ENCODE measurements around the gene NBPF1. TPM values are rescaled to one million over a fixed set of nuclear protein-coding genes. Genes with fewer than 3 reads are reported as not detected.
"Not testable (repeated sequence)": the region's sequence is repeated elsewhere in the genome, so short reads cannot be mapped to it uniquely, and the experiment has no call there.

The NBPF1 gene
- total RNA-seq, 1 donor from 2014 or later: 41.8 TPM

- not testable (repeated sequence) for H3K4me1 Mint-ChIP-seq (ENCODE audit: low read depth, unreplicated experiment); H3K9me3 Mint-ChIP-seq (ENCODE audit: unreplicated experiment); DNase-seq; H3K36me3 Mint-ChIP-seq (ENCODE audit: unreplicated experiment); H3K4me3 Mint-ChIP-seq (ENCODE audit: unreplicated experiment); H3K27me3 Mint-ChIP-seq (ENCODE audit: unreplicated experiment); H3K27ac Mint-ChIP-seq (ENCODE audit: unreplicated experiment)
These were observed 65.7 kb downstream of the NBPF1 start for GRCh38 chr1:16547502-16548241.

GRCh38 chr1:16545682-16546095 is 67.7 kb downstream of the NBPF1 start:
- not testable (repeated sequence) for H3K4me3 Mint-ChIP-seq (ENCODE audit: unreplicated experiment); H3K27ac Mint-ChIP-seq (ENCODE audit: unreplicated experiment); H3K27me3 Mint-ChIP-seq (ENCODE audit: unreplicated experiment); H3K9me3 Mint-ChIP-seq (ENCODE audit: unreplicated experiment); DNase-seq; H3K36me3 Mint-ChIP-seq (ENCODE audit: unreplicated experiment); H3K4me1 Mint-ChIP-seq (ENCODE audit: low read depth, unreplicated experiment)

GRCh38 chr1:16540421-16540893 is 72.9 kb downstream of the NBPF1 start:
- not testable (repeated sequence) for DNase-seq; H3K27ac Mint-ChIP-seq (ENCODE audit: unreplicated experiment); H3K4me3 Mint-ChIP-seq (ENCODE audit: unreplicated experiment); H3K4me1 Mint-ChIP-seq (ENCODE audit: low read depth, unreplicated experiment); H3K27me3 Mint-ChIP-seq (ENCODE audit: unreplicated experiment); H3K36me3 Mint-ChIP-seq (ENCODE audit: unreplicated experiment); H3K9me3 Mint-ChIP-seq (ENCODE audit: unreplicated experiment)

GRCh38 chr1:16537528-16537927 is 75.8 kb downstream of the NBPF1 start:
- peak overlapping the region; percentile 86 for H3K27ac Mint-ChIP-seq (ENCODE audit: unreplicated experiment)
- peaks cover 10% of the 10 kb centered on the region for H3K27me3 Mint-ChIP-seq (ENCODE audit: unreplicated experiment)
- DNase-seq; H3K9me3 Mint-ChIP-seq (ENCODE audit: unreplicated experiment); H3K36me3 Mint-ChIP-seq (ENCODE audit: unreplicated experiment): not testable (repeated sequence)
- peak overlapping the region; percentile 70 for H3K4me3 Mint-ChIP-seq (ENCODE audit: unreplicated experiment)
- peaks cover 11% of the 10 kb centered on the region for H3K4me1 Mint-ChIP-seq (ENCODE audit: low read depth, unreplicated experiment)

- not testable (repeated sequence) for H3K36me3 Mint-ChIP-seq (ENCODE audit: unreplicated experiment); H3K9me3 Mint-ChIP-seq (ENCODE audit: unreplicated experiment); DNase-seq
- peak overlapping the region; percentile 48 for H3K27ac Mint-ChIP-seq (ENCODE audit: unreplicated experiment)
- H3K4me3 Mint-ChIP-seq (ENCODE audit: unreplicated experiment): peak overlapping the region; percentile 67
- H3K27me3 Mint-ChIP-seq (ENCODE audit: unreplicated experiment): peaks cover 10% of the 10 kb centered on the region
- peaks cover 14% of the 10 kb centered on the region for H3K4me1 Mint-ChIP-seq (ENCODE audit: low read depth, unreplicated experiment)
These were observed 76.6 kb downstream of the NBPF1 start for GRCh38 chr1:16536796-16537195.

- Mint-ChIP-seq H3K4me1 (ENCODE audit: low read depth, unreplicated experiment) (peaks cover 16% of the 10 kb centered on the region), H3K27me3 (ENCODE audit: unreplicated experiment) (peaks cover 10% of the 10 kb centered on the region)
- not testable (repeated sequence) for H3K9me3 Mint-ChIP-seq (ENCODE audit: unreplicated experiment); H3K36me3 Mint-ChIP-seq (ENCODE audit: unreplicated experiment); DNase-seq; H3K4me3 Mint-ChIP-seq (ENCODE audit: unreplicated experiment); H3K27ac Mint-ChIP-seq (ENCODE audit: unreplicated experiment)
These were observed 77.5 kb downstream of the NBPF1 start for GRCh38 chr1:16535898-16536297.

- DNase-seq: peak; percentile 34
- Mint-ChIP-seq H3K4me1 (ENCODE audit: low read depth, unreplicated experiment) (peaks cover 16% of the 10 kb centered on the region), H3K4me3 (ENCODE audit: unreplicated experiment) (peak overlapping the region; percentile 75), H3K27me3 (ENCODE audit: unreplicated experiment) (peaks cover 10% of the 10 kb centered on the region)
- not testable (repeated sequence) for H3K9me3 Mint-ChIP-seq (ENCODE audit: unreplicated experiment); H3K27ac Mint-ChIP-seq (ENCODE audit: unreplicated experiment); H3K36me3 Mint-ChIP-seq (ENCODE audit: unreplicated experiment)
These were observed 77.9 kb downstream of the NBPF1 start for GRCh38 chr1:16535487-16535886.

GRCh38 chr1:16534829-16535456 is 78.4 kb downstream of the NBPF1 start:
- H3K27ac Mint-ChIP-seq (ENCODE audit: unreplicated experiment); H3K36me3 Mint-ChIP-seq (ENCODE audit: unreplicated experiment); H3K9me3 Mint-ChIP-seq (ENCODE audit: unreplicated experiment): not testable (repeated sequence)
- DNase-seq: peak; percentile 79
- Mint-ChIP-seq H3K4me3 (ENCODE audit: unreplicated experiment) (peak overlapping the region; percentile 85), H3K27me3 (ENCODE audit: unreplicated experiment) (peaks cover 10% of the 10 kb centered on the region), H3K4me1 (ENCODE audit: low read depth, unreplicated experiment) (peaks cover 16% of the 10 kb centered on the region)

GRCh38 chr1:16534239-16534828 is 79.0 kb downstream of the NBPF1 start:
- DNase-seq; H3K9me3 Mint-ChIP-seq (ENCODE audit: unreplicated experiment); H3K36me3 Mint-ChIP-seq (ENCODE audit: unreplicated experiment); H3K27ac Mint-ChIP-seq (ENCODE audit: unreplicated experiment): not testable (repeated sequence)
- Mint-ChIP-seq H3K4me3 (ENCODE audit: unreplicated experiment) (peak overlapping the region; percentile 85), H3K27me3 (ENCODE audit: unreplicated experiment) (peaks cover 10% of the 10 kb centered on the region), H3K4me1 (ENCODE audit: low read depth, unreplicated experiment) (peaks cover 16% of the 10 kb centered on the region)

- peaks cover 11% of the 10 kb centered on the region for H3K4me1 Mint-ChIP-seq (ENCODE audit: low read depth, unreplicated experiment)
- H3K4me3 Mint-ChIP-seq (ENCODE audit: unreplicated experiment): peak overlapping the region; percentile 76
- peaks cover 10% of the 10 kb centered on the region for H3K27me3 Mint-ChIP-seq (ENCODE audit: unreplicated experiment)
- peak; percentile 53 for DNase-seq
- not testable (repeated sequence) for H3K36me3 Mint-ChIP-seq (ENCODE audit: unreplicated experiment); H3K9me3 Mint-ChIP-seq (ENCODE audit: unreplicated experiment)
- peak overlapping the region; percentile 28 for H3K27ac Mint-ChIP-seq (ENCODE audit: unreplicated experiment)
These were observed 81.0 kb downstream of the NBPF1 start for GRCh38 chr1:16532235-16532991.

- not testable (repeated sequence) for DNase-seq; H3K4me3 Mint-ChIP-seq (ENCODE audit: unreplicated experiment); H3K4me1 Mint-ChIP-seq (ENCODE audit: low read depth, unreplicated experiment); H3K27ac Mint-ChIP-seq (ENCODE audit: unreplicated experiment); H3K9me3 Mint-ChIP-seq (ENCODE audit: unreplicated experiment); H3K36me3 Mint-ChIP-seq (ENCODE audit: unreplicated experiment); H3K27me3 Mint-ChIP-seq (ENCODE audit: unreplicated experiment)
These were observed 85.0 kb downstream of the NBPF1 start for GRCh38 chr1:16528338-16528737.

Measured in glutamatergic neuron (in vitro differentiated cells).